Measurements from ENCODE around the gene SMYD3. TPM values are rescaled to one million over a fixed set of nuclear protein-coding genes. Genes with fewer than 3 reads are reported as not detected.

Gene SMYD3
- total and polyA plus RNA-seq, 4 donors, result 10.5 to 40.1 (median 32.5) TPM

DNA sequence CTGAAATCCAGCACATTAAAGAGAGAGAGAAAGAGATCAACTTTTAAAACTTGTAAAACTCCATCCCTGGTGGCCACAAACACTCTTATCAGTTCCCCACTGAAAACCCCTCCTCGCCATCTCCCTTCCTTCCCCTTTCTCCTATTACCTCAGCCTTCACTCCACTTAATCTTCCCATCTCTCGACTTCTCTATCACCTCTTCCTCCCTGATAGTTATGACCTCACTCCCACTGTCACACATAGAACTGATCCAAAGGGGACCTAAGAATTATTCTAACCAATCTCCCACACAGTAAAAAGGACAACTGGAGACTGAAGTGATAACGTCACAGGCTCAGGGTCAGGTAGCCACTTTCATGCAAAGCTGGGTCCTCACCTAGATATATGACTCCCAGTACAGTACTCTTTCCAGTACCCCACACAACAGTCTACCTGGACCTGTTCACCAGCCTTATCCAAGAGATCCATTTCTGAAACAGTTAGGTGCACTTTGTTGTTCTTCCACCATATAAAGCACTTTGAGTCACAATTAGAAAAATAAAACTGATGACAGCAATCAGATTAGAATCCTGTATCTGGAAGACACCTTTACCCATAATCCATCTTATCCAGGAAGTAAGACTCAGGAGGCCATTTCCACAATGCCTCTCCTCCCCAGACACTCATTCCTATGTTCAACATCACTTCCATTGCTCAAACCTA, 324.8 kb downstream of the SMYD3 start:
- 32 to 61% methylated on average over 3 of the region's 3 CpGs for WGBS, 2 donors
- ATAC-seq (ENCODE audit: insufficient read depth, low FRiP score), result no peak
- Histone ChIP-seq H3K4me3 (no peak overlapping the region), H3K27me3 (ENCODE audit: control insufficient read depth in 3 of 3, insufficient read depth in 3 of 3, low read length in 2 of 3) (no peaks in the 10 kb centered on the region), H3K4me1 (ENCODE audit: control insufficient read depth in 5 of 5, insufficient read depth in 5 of 5, low read length in 5 of 5) (peaks cover 0 to 2% (median 0%) of the 10 kb centered on the region in 5 donors), H3K9ac (ENCODE audit: insufficient read depth in 1 of 2, low read length in 2 of 2) (no peak overlapping the region), H3K27ac (ENCODE audit: low read depth in 1 of 2, low read length in 1 of 2) (no peak overlapping the region), H3K9me3 (ENCODE audit: control insufficient read depth in 4 of 4, insufficient read depth in 3 of 4, low read length in 3 of 4) (no peaks in the 10 kb centered on the region), H3K36me3 (ENCODE audit: control insufficient read depth in 4 of 4, insufficient read depth in 4 of 4, low read length in 4 of 4) (no peaks in the 10 kb centered on the region)
- DNase-seq, result no peak
- TF ChIP-seq, protein P1, sequence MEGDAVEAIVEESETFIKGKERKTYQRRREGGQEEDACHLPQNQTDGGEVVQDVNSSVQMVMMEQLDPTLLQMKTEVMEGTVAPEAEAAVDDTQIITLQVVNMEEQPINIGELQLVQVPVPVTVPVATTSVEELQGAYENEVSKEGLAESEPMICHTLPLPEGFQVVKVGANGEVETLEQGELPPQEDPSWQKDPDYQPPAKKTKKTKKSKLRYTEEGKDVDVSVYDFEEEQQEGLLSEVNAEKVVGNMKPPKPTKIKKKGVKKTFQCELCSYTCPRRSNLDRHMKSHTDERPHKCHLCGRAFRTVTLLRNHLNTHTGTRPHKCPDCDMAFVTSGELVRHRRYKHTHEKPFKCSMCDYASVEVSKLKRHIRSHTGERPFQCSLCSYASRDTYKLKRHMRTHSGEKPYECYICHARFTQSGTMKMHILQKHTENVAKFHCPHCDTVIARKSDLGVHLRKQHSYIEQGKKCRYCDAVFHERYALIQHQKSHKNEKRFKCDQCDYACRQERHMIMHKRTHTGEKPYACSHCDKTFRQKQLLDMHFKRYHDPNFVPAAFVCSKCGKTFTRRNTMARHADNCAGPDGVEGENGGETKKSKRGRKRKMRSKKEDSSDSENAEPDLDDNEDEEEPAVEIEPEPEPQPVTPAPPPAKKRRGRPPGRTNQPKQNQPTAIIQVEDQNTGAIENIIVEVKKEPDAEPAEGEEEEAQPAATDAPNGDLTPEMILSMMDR (IDR thresholded peaks at IDR 0.05; ENCODE audit: control extremely low read depth, extremely low read depth), result no peak

DNA sequence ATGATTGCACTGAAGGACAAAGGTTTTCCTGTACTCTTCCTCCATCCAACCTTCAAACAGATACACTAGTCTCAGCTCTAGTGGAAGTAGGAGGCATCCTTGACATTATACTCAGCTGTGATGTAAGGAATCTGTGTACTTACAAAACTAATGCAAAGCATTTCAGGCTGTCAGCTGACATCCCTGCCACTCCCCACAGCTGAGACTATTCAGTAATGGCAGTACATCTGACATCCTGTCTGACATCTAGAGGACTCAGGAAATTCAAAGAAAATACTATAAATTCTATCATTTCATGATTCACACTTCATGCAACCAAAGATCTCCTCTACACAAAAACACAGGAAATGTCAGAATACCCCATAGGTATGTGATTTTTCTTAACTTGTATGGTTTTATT, 325.8 kb downstream of the SMYD3 start:
- Histone ChIP-seq H3K9ac (ENCODE audit: insufficient read depth in 1 of 2, low read length in 2 of 2) (no peak overlapping the region), H3K4me3 (no peak overlapping the region), H3K36me3 (ENCODE audit: control insufficient read depth in 4 of 4, insufficient read depth in 4 of 4, low read length in 4 of 4) (no peaks in the 10 kb centered on the region), H3K27ac (ENCODE audit: low read depth in 1 of 2, low read length in 1 of 2) (no peak overlapping the region), H3K27me3 (ENCODE audit: control insufficient read depth in 3 of 3, insufficient read depth in 3 of 3, low read length in 2 of 3) (no peaks in the 10 kb centered on the region), H3K9me3 (ENCODE audit: control insufficient read depth in 4 of 4, insufficient read depth in 3 of 4, low read length in 3 of 4) (peaks cover 0 to 3% (median 0%) of the 10 kb centered on the region in 4 donors), H3K4me1 (ENCODE audit: control insufficient read depth in 5 of 5, insufficient read depth in 5 of 5, low read length in 5 of 5) (peaks cover 0 to 4% (median 0%) of the 10 kb centered on the region in 5 donors)
- ATAC-seq (ENCODE audit: insufficient read depth, low FRiP score) (no peak), DNase-seq (no peak)
- TF ChIP-seq, protein P1 (IDR thresholded peaks at IDR 0.05; ENCODE audit: control extremely low read depth, extremely low read depth), result no peak

DNA sequence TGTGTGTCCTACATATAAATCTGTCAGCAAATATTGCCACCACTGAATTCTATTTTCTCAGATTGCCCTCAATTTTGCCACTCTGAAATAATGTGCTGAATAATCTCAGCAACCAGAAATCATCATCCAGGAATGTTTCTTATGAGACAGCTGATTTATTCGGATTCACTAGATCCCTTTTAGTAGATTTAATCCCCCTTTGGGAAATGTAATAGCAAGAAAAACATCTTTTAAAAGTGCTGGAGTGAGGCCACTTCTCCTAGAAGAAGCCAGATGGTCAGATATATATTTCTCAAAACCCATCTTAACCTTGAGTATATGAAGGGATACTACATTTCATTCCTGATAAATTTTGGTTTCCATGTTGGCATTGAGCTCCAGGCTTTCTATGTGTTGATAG, 327.7 kb downstream of the SMYD3 start:
- WGBS, 2 donors, result 91 to 100% methylated on average over 1 of the region's 1 CpG
- no peak for ATAC-seq (ENCODE audit: insufficient read depth, low FRiP score)
- TF ChIP-seq, protein P1 (IDR thresholded peaks at IDR 0.05; ENCODE audit: control extremely low read depth, extremely low read depth), result no peak
- H3K36me3 ChIP-seq (ENCODE audit: control insufficient read depth in 4 of 4, insufficient read depth in 4 of 4, low read length in 4 of 4), result no peaks in the 10 kb centered on the region
- peaks cover 0 to 4% (median 3%) of the 10 kb centered on the region in 5 donors for H3K4me1 ChIP-seq (ENCODE audit: control insufficient read depth in 5 of 5, insufficient read depth in 5 of 5, low read length in 5 of 5)
- no peak for DNase-seq
- H3K27ac ChIP-seq (ENCODE audit: low read depth in 1 of 2, low read length in 1 of 2), result no peak overlapping the region
- no peak overlapping the region for H3K9ac ChIP-seq (ENCODE audit: insufficient read depth in 1 of 2, low read length in 2 of 2)
- H3K27me3 ChIP-seq (ENCODE audit: control insufficient read depth in 3 of 3, insufficient read depth in 3 of 3, low read length in 2 of 3), result no peaks in the 10 kb centered on the region
- no peak overlapping the region for H3K4me3 ChIP-seq
- peaks cover 0 to 3% (median 0%) of the 10 kb centered on the region in 4 donors for H3K9me3 ChIP-seq (ENCODE audit: control insufficient read depth in 4 of 4, insufficient read depth in 3 of 4, low read length in 3 of 4)
